Limb (tissue), 2 donors: Measurements from ENCODE around the gene BCAT1.

Experiments
- DNase-seq, 2 donors: peaks; one replicate each; pipeline ENCODE4 v3.0.0-alpha.2; 2016; ENCODE audit errors: extremely low spot score in 2 of 2

BCAT1 gene

DNA sequence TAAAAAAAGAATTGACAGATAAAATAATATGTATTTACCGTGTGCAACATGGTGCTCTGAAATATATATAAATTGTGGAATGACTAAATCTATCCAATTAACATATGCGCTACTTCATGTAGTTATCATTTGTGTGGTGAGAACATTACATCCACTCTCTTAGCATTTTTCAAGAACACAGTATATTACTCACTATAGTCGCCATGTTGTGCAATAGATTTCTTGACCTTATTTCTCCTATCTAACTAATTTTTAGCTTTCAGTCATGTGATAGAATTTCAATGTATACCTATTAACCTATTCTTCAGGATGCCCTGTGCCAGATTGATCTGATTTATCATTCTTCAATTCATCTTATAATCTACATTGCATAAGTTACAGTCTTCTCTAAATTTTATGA is 178.6 kb downstream of the BCAT1 start:
- no peak for DNase-seq

GRCh38 chr12:24769682-24770081 is 179.2 kb downstream of the BCAT1 start:
- DNase-seq = no peak

DNA sequence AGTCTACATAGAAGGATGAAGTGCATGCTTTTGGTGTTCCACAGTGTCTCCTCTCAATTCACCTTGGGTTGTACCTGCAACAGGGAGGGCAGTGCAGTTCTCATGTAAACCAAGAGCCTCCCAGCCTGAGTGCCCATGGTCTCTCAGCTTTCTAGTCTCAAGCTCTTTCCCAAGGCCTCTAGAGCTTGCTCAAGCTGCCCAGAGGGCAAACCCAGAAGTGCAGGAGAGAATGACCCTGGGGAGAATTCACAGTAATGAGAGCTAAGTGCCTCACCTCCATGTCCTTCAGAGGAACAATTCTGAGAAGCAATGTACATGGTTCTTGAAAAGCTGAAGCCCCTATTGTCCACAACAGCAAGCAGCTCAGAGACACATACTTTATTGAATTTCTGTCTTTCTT is 180.5 kb downstream of the BCAT1 start:
- DNase-seq = no peak

- DNase-seq = no peak
These were observed 181.9 kb downstream of the BCAT1 start for GRCh38 chr12:24767016-24767415.

GRCh38 chr12:24764712-24765111 is 184.2 kb downstream of the BCAT1 start:
- DNase-seq = no peak

DNA sequence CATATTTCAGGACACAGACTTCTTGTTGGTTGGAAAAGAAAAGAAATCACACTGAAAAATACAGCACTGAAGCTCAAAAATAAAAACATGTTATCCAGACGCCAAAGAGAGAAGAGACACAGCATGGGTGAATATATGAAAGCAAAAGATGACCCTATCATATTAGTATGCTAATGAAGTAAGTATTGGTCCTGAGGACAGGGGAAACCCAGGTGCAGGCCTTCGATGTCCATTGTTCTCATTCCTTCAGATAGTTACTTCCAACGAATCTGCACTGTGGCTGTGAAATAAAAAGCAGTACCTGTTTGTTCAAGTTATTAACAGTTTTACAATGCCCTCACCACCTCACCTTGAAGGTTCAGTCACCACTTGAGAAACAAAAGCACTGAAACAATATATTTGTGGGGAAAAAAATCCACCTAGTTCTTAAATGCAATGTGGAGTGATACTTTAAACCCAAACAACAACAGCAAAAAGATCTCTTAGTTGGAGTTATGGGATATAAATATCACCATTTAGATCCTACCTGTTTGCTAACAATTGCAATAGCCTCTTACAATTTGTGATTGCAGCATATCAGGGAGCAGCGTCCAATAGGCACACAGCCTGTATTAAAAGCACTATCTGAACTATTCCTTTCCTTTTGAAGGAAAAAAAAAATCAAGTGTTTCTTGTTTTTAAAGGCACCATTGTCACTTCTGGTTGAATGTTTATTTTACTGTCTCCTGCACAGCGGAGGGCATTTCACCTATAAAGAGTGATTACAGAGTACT is 188.1 kb downstream of the BCAT1 start:
- DNase-seq = no peak

- DNase-seq = no peak
These were observed 188.7 kb downstream of the BCAT1 start for GRCh38 chr12:24760162-24760561.
